ENCODE data around the gene ZNF318. TPM values are rescaled to one million over a fixed set of nuclear protein-coding genes. Genes with fewer than 3 reads are reported as not detected.
"Not testable (repeated sequence)": the region's sequence is repeated elsewhere in the genome, so short reads cannot be mapped to it uniquely, and the experiment has no call there.

ZNF318 gene
- total RNA-seq, 1 experiment from 2014 or later = 17.1 TPM

- TF ChIP-seq EZH2 (IDR thresholded peaks at IDR 0.05; ENCODE audit: low read depth) (no peak), CTCF (conservative IDR thresholded peaks at IDR 0.05) (no peak)
- Histone ChIP-seq H3K27ac (no peak overlapping the region), H3F3A (ENCODE audit: insufficient read depth, low read depth) (peaks cover 9% of the 10 kb centered on the region; the same call in 1 of the 2 replicates), H3K79me2 (ENCODE audit: low read depth) (no peaks in the 10 kb centered on the region), H3K36me3 (ENCODE audit: low read depth) (no peaks in the 10 kb centered on the region), H3K9me3 (ENCODE audit: insufficient read depth, low read depth) (no peaks in the 10 kb centered on the region), H4K20me1 (ENCODE audit: insufficient read depth) (no peaks in the 10 kb centered on the region), H3K4me1 (replicated peaks; ENCODE audit: insufficient read depth) (peaks cover 12% of the 10 kb centered on the region), H3K9me2 (ENCODE audit: insufficient read depth) (no peaks in the 10 kb centered on the region), H3K4me2 (no peak overlapping the region), H3K27me3 (ENCODE audit: insufficient read depth, low read depth) (no peaks in the 10 kb centered on the region), H3K4me3 (no peak overlapping the region), H2AFZ (no peak overlapping the region)
- no peak for DNase-seq
- intact Hi-C loops (cut with micrococcal nuclease; ENCODE audit: unreplicated experiment) = no loop called here
- ChIA-PET CTCF (interaction anchor here (0.6 kb wide), 1 partner anchor 9 kb away, joined by 6 read pairs; no protein-coding TSS in a partner anchor), POLR2A (ENCODE audit: unreplicated experiment) (no interaction called here)
- no TSS peak for BruUV-seq (replicated peaks)
Measured at GRCh38 chr6:43391440-43392031, 22.1 kb upstream of the ZNF318 start.

GRCh38 chr6:43390753-43391439 is 21.4 kb upstream of the ZNF318 start:
- POLR2A ChIA-PET (ENCODE audit: unreplicated experiment); H3K27me3 ChIP-seq (ENCODE audit: insufficient read depth, low read depth); DNase-seq; H3K4me1 ChIP-seq (replicated peaks; ENCODE audit: insufficient read depth); intact Hi-C loops (cut with micrococcal nuclease; ENCODE audit: unreplicated experiment); H3K27ac ChIP-seq; H3K9me2 ChIP-seq (ENCODE audit: insufficient read depth); H3K9me3 ChIP-seq (ENCODE audit: insufficient read depth, low read depth); H2AFZ ChIP-seq; H3K79me2 ChIP-seq (ENCODE audit: low read depth); H4K20me1 ChIP-seq (ENCODE audit: insufficient read depth); H3K4me2 ChIP-seq; H3F3A ChIP-seq (ENCODE audit: insufficient read depth, low read depth); H3K36me3 ChIP-seq (ENCODE audit: low read depth); H3K4me3 ChIP-seq; BruUV-seq (replicated peaks): not testable (repeated sequence)
- CTCF ChIA-PET = interaction anchor here (0.6 to 0.7 kb wide), 2 partner anchors 10 to 119 kb away, joined by 3 to 6 read pairs; no protein-coding TSS in a partner anchor

DNA sequence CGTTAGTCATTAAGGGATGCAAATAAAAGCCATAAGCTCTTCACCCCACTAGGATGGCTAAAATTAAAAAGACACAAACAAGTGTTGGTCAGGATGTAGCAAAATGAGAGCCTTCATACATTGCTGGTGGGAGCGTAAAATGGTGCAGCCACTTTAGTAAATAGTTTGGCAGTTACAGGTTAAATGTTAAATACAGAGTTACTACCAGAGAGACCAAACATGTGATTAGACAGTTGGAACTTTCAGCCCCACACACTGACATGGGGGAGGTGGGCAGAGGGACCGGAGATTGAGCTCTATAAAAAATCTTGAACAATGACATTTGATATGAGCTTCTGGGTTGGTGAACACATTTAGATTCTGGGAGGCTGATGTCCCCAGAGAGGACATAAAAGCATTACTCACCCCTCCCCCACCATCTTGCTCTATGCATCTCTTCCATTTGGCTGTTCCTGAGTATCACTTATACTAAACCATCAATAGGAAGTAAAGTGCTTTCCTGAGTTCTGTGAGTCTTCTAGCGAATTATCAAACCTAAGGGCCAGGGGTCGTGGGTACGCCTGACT is 20.4 kb upstream of the ZNF318 start:
- no peaks in the 10 kb centered on the region for H3K79me2 ChIP-seq (ENCODE audit: low read depth)
- intact Hi-C loops (cut with micrococcal nuclease; ENCODE audit: unreplicated experiment) = no loop called here
- POLR2A ChIA-PET (ENCODE audit: unreplicated experiment) = no interaction called here
- H3K9me3 ChIP-seq (ENCODE audit: insufficient read depth, low read depth) = no peaks in the 10 kb centered on the region
- no peak overlapping the region for H3K4me2 ChIP-seq
- BruUV-seq (replicated peaks) = no TSS peak
- no peaks in the 10 kb centered on the region for H3K27me3 ChIP-seq (ENCODE audit: insufficient read depth, low read depth)
- no peak for TF ChIP-seq CTCF (conservative IDR thresholded peaks at IDR 0.05)
- no peak for TF ChIP-seq EZH2 (IDR thresholded peaks at IDR 0.05; ENCODE audit: low read depth)
- CTCF ChIA-PET = interaction anchor here (0.7 kb wide), 1 partner anchor 120 kb away, joined by 3 read pairs; no protein-coding TSS in a partner anchor
- no peak overlapping the region for H3K4me3 ChIP-seq
- no peak overlapping the region for H3K27ac ChIP-seq
- H2AFZ ChIP-seq = no peak overlapping the region
- H3F3A ChIP-seq (ENCODE audit: insufficient read depth, low read depth) = no peaks in the 10 kb centered on the region
- H3K36me3 ChIP-seq (ENCODE audit: low read depth) = no peaks in the 10 kb centered on the region
- DNase-seq = no peak
- H4K20me1 ChIP-seq (ENCODE audit: insufficient read depth) = no peaks in the 10 kb centered on the region
- H3K4me1 ChIP-seq (replicated peaks; ENCODE audit: insufficient read depth) = no peaks in the 10 kb centered on the region
- H3K9me2 ChIP-seq (ENCODE audit: insufficient read depth) = no peaks in the 10 kb centered on the region

All from PC-9 (cell line).